ENCODE measurements around the gene ERGIC3. TPM values are rescaled to one million over a fixed set of nuclear protein-coding genes. Genes with fewer than 3 reads are reported as not detected.
A peak's percentile ranks its signal among the peaks of the same experiment; 100 is the strongest.
"Not testable (repeated sequence)": the region's sequence is repeated elsewhere in the genome, so short reads cannot be mapped to it uniquely, and the experiment has no call there.

The ERGIC3 gene
- total RNA-seq, 1 experiment from 2014 or later: 290 TPM

GRCh38 chr20:35541118-35541782, 628 bp upstream of the ERGIC3 start:
- peaks cover 6% of the 10 kb centered on the region for H3K4me1 ChIP-seq (replicated peaks)
- DNase-seq (ENCODE audit: low read depth in 1 of 2, low spot score in 2 of 2): no peak

DNA sequence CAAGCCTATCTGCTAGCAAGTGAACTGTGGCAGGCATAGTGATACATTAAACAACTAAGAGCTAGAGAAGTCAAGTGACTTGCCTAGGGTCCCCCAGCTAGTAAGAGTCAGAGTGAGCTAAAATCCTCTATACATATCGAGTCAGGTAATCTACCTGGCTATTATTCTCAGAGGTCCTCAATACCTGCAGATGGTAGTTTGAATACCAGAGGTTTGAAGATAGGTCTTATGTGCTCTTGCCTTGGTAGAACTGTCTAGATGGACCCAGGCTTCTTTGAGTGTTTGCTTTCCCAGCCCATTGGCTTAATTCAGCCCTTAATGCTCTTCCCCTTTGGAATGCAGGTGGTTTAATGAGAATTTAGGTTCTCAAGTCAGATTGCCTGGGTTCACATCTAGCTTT, 1.1 kb downstream of the ERGIC3 start:
- Histone ChIP-seq H3K4me3 (no peak overlapping the region), H3K27ac (no peak overlapping the region)

More at GRCh38 chr20:35541118-35541782, 628 bp upstream of the ERGIC3 start:
- H3K27me3 ChIP-seq (replicated peaks): no peaks in the 10 kb centered on the region
- H3K27ac ChIP-seq: no peak overlapping the region
- peaks cover 29% of the 10 kb centered on the region for H3K36me3 ChIP-seq
- no peaks in the 10 kb centered on the region for H3K9me3 ChIP-seq (replicated peaks)
- H3K4me3 ChIP-seq: peak overlapping the region; percentile 64

GRCh38 chr20:35544436-35544835, 2.6 kb downstream of the ERGIC3 start:
- H3K27me3 ChIP-seq (replicated peaks): no peaks in the 10 kb centered on the region
- H3K4me3 ChIP-seq: no peak overlapping the region
- DNase-seq (ENCODE audit: low read depth in 1 of 2, low spot score in 2 of 2): no peak
- no peak overlapping the region for H3K27ac ChIP-seq
- H3K9me3 ChIP-seq (replicated peaks): no peaks in the 10 kb centered on the region
- peaks cover 6% of the 10 kb centered on the region for H3K4me1 ChIP-seq (replicated peaks)
- H3K36me3 ChIP-seq: peaks cover 60% of the 10 kb centered on the region

More for the DNA sequence above, 1.1 kb downstream of the ERGIC3 start:
- Histone ChIP-seq H3K27me3 (replicated peaks) (no peaks in the 10 kb centered on the region), H3K36me3 (peaks cover 46% of the 10 kb centered on the region), H3K4me1 (replicated peaks) (peaks cover 6% of the 10 kb centered on the region), H3K9me3 (replicated peaks) (no peaks in the 10 kb centered on the region)
- no peak for DNase-seq (ENCODE audit: low read depth in 1 of 2, low spot score in 2 of 2)

DNA sequence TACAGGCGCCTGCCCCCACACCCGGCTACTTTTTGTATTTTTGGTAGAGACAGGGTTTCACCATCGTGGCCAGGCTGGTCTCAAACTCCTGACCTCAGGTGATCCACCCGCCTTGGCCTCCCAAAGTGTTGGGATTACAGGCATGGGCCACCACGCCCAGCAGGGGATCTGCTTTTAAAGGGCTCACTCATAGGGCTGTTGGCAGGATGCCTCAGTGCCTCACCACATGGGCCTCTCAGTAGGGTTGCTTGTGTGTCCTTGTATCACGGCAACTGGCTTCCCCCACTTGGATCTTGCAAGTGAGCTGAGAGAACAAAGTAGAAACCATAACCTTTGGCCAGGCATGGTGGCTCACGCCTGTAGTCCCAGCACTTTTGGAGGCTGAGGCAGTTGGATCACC, 3.1 kb downstream of the ERGIC3 start:
- H3K4me3 ChIP-seq; H3K27ac ChIP-seq; DNase-seq (ENCODE audit: low read depth in 1 of 2, low spot score in 2 of 2); H3K4me1 ChIP-seq (replicated peaks); H3K27me3 ChIP-seq (replicated peaks); H3K9me3 ChIP-seq (replicated peaks): not testable (repeated sequence)
- peaks cover 65% of the 10 kb centered on the region for H3K36me3 ChIP-seq

DNA sequence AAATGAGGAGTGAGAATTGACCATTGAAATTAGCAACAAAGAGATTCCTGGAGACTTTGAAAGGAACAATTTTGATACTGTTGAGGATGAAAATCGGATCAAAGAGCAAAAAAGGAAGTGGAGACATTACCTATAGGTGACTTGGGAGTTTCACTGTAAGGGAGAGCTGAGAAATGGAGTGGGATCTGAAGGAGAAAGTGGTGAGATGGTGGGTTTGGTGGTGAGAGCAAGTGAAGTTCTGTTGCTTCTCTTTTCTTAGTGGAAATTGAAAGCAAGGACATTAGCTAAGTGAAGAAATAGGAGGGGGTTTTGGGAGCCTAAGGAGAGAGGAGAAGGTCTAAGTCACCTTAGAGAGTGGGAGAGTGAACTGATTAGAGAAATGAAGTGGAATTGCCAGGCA, 4.2 kb downstream of the ERGIC3 start:
- Histone ChIP-seq H3K9me3 (replicated peaks) (no peaks in the 10 kb centered on the region), H3K36me3 (peaks cover 75% of the 10 kb centered on the region), H3K27ac (no peak overlapping the region), H3K4me1 (replicated peaks) (peaks cover 7% of the 10 kb centered on the region), H3K4me3 (no peak overlapping the region), H3K27me3 (replicated peaks) (no peaks in the 10 kb centered on the region)
- no peak for DNase-seq (ENCODE audit: low read depth in 1 of 2, low spot score in 2 of 2)

DNA sequence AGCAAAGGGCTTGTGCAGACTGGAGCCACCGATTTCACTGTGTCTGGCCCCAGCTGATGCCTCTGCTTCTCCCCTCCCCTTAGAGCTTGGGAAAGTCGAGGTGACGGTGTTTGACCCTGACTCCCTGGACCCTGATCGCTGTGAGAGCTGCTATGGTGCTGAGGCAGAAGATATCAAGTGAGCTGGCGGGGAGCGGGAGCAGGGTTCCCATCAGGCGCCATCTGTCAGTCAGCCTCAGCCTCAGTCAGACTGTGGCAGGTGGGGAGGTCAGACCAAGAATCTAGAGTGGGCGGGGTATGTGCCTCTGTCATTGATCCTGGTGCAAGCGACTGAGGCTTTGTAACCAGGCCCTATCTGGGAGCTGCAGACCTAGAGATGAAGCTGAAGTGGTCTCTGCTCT, 5.5 kb downstream of the ERGIC3 start:
- H3K4me3 ChIP-seq: no peak overlapping the region
- no peak for DNase-seq (ENCODE audit: low read depth in 1 of 2, low spot score in 2 of 2)
- H3K9me3 ChIP-seq (replicated peaks): no peaks in the 10 kb centered on the region
- peaks cover 87% of the 10 kb centered on the region for H3K36me3 ChIP-seq
- no peak overlapping the region for H3K27ac ChIP-seq
- H3K4me1 ChIP-seq (replicated peaks): peaks cover 13% of the 10 kb centered on the region
- H3K27me3 ChIP-seq (replicated peaks): no peaks in the 10 kb centered on the region

DNA sequence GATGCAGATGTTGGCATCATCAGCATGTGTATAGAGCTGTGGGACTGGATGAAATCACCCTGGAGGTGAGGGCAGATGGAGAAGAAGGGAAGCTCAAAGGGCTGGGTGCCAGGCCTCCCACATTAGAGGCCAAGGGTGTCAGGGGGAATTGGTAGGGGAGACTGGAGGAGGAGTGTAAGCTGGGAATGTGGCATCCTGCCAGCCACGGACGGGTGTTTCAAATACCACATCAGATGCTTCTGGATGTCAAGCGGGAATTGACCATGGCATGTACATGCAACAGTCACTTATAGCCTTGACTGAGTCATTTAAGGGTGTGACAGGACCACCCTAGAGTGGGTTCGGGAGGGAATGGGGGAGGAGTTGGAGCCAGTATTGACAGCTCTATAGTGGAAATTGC, 9.6 kb downstream of the ERGIC3 start:
- Histone ChIP-seq H3K27me3 (replicated peaks) (no peaks in the 10 kb centered on the region), H3K27ac (no peak overlapping the region), H3K36me3 (peaks cover 87% of the 10 kb centered on the region), H3K4me1 (replicated peaks) (peaks cover 8% of the 10 kb centered on the region; the same call in 1 of the 2 replicates), H3K4me3 (no peak overlapping the region), H3K9me3 (replicated peaks) (no peaks in the 10 kb centered on the region)
- peak; percentile 21 to 75 for DNase-seq (ENCODE audit: low read depth in 1 of 2, low spot score in 2 of 2)

- no peaks in the 10 kb centered on the region for H3K27me3 ChIP-seq (replicated peaks)
- peaks cover 8% of the 10 kb centered on the region; the same call in 1 of the 2 replicates for H3K4me1 ChIP-seq (replicated peaks)
- no peak for DNase-seq (ENCODE audit: low read depth in 1 of 2, low spot score in 2 of 2)
- H3K9me3 ChIP-seq (replicated peaks): no peaks in the 10 kb centered on the region
- peaks cover 84% of the 10 kb centered on the region for H3K36me3 ChIP-seq
- H3K27ac ChIP-seq: no peak overlapping the region
- no peak overlapping the region for H3K4me3 ChIP-seq
Observed at GRCh38 chr20:35552914-35553313, 11.0 kb downstream of the ERGIC3 start.

GRCh38 chr20:35555461-35555860, 13.6 kb downstream of the ERGIC3 start:
- H3K36me3 ChIP-seq: peaks cover 62% of the 10 kb centered on the region
- not testable (repeated sequence) for H3K4me3 ChIP-seq; H3K4me1 ChIP-seq (replicated peaks); H3K27ac ChIP-seq; H3K9me3 ChIP-seq (replicated peaks); H3K27me3 ChIP-seq (replicated peaks); DNase-seq (ENCODE audit: low read depth in 1 of 2, low spot score in 2 of 2)

DNA sequence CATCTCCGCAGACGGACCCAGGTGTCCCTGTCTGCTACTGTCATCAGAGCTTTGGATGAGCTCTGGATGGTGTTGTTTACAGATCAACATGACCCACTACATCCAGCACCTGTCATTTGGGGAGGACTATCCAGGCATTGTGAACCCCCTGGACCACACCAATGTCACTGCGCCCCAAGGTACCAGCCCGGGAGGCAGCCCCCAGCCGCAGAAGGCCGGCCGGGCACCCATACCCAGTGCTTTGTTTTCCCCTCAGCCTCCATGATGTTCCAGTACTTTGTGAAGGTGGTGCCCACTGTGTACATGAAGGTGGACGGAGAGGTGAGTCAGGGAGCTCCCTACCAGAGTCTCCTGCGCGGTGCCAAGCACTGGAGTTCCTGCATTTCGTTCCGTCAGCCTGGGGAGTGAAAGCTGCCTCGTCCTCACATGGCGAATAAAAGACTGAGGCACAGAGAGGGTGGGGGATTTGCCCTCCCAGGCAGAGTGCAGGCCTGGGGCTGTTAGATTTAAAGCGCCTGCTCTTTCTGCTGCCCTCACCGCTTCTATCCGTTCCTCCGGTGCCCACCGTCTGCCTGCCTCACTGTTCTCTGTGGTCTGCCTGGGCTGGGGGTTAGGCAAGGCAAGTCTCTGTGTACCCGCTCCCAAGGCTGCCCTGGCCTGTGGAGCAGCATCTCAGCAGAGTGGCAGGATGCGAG, 14.2 kb downstream of the ERGIC3 start:
- Histone ChIP-seq H3K4me1 (replicated peaks) (peaks cover 7% of the 10 kb centered on the region; the same call in 1 of the 2 replicates), H3K36me3 (peaks cover 56% of the 10 kb centered on the region), H3K9me3 (replicated peaks) (no peaks in the 10 kb centered on the region), H3K4me3 (no peak overlapping the region), H3K27ac (no peak overlapping the region), H3K27me3 (replicated peaks) (no peaks in the 10 kb centered on the region)
- no peak for DNase-seq (ENCODE audit: low read depth in 1 of 2, low spot score in 2 of 2)

DNA sequence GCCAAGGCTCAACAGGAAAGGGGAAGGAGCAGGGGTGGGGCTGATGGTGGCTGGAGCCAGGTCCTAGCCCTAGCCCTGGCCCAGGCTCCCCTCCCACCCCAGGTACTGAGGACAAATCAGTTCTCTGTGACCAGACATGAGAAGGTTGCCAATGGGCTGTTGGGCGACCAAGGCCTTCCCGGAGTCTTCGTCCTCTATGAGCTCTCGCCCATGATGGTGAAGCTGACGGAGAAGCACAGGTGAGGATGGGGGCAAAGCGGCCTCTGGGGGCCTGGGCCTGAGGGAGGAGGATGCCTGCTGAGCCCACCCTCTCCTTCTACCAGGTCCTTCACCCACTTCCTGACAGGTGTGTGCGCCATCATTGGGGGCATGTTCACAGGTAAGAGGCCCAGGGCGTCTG, 15.0 kb downstream of the ERGIC3 start:
- no peak for DNase-seq (ENCODE audit: low read depth in 1 of 2, low spot score in 2 of 2)
- Histone ChIP-seq H3K36me3 (peaks cover 48% of the 10 kb centered on the region), H3K27ac (no peak overlapping the region), H3K4me1 (replicated peaks) (no peaks in the 10 kb centered on the region; the same call in 1 of the 2 replicates), H3K27me3 (replicated peaks) (no peaks in the 10 kb centered on the region), H3K9me3 (replicated peaks) (no peaks in the 10 kb centered on the region), H3K4me3 (no peak overlapping the region)

DNA sequence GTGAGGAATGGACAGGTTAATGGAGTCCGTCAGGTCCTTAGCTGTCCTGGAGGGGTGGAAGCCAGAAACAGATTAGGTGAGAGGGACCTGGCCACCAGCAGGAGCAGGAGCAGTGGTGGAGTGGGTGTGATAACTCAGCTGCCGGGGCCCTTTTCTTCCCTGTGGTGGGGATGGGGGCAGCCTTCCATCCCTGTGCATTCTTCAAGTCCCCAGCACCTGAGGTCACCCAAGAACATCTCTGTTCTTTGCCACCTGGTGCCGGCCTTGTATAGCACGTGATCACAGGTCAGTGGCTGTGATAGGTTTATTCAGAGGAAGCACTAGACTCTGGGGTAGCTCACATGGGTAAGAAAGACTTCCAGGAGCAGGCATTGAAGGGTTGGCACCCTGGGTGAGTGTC, 16.6 kb downstream of the ERGIC3 start:
- Histone ChIP-seq H3K4me1 (replicated peaks) (no peaks in the 10 kb centered on the region), H3K4me3 (no peak overlapping the region), H3K36me3 (peaks cover 37% of the 10 kb centered on the region), H3K27ac (no peak overlapping the region), H3K27me3 (replicated peaks) (no peaks in the 10 kb centered on the region), H3K9me3 (replicated peaks) (no peaks in the 10 kb centered on the region)
- DNase-seq (ENCODE audit: low read depth in 1 of 2, low spot score in 2 of 2): no peak

DNA sequence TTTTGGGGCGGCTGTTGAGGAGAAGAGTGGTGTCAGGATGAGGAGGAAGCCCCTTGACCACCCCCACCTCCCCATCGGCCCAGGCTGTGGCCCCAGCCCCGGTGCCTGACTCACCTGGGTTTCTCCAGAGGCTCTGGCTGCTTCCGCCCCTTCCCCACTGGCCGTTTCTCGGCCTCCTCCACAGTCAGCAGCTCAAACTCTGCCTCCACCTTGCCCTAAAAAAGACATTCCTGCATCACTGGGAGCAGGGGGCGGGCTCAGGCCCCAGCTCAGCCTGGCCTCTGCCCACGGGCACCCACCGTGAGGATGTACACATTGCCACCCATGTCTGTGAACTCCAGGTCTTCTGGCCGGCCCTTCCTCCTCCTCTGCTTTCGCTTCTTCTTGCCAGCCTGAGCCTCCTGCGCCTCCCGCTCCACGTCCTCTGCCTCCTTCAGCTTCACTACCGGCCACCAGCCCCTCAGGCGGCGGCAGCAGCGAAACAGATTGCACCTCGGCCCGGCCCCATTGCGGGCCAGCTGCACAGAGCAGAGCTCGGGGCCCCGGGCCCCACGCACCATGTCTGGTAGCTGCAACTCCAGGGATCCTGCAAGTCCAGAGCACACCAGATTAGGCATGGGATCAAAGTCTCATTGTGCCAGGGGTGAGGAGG, 17.3 kb downstream of the ERGIC3 start:
- no peak for DNase-seq (ENCODE audit: low read depth in 1 of 2, low spot score in 2 of 2)
- no peak overlapping the region for H3K27ac ChIP-seq
- H3K36me3 ChIP-seq: peaks cover 31% of the 10 kb centered on the region
- no peak overlapping the region for H3K4me3 ChIP-seq
- H3K9me3 ChIP-seq (replicated peaks): no peaks in the 10 kb centered on the region
- H3K27me3 ChIP-seq (replicated peaks): no peaks in the 10 kb centered on the region
- H3K4me1 ChIP-seq (replicated peaks): no peaks in the 10 kb centered on the region

DNA sequence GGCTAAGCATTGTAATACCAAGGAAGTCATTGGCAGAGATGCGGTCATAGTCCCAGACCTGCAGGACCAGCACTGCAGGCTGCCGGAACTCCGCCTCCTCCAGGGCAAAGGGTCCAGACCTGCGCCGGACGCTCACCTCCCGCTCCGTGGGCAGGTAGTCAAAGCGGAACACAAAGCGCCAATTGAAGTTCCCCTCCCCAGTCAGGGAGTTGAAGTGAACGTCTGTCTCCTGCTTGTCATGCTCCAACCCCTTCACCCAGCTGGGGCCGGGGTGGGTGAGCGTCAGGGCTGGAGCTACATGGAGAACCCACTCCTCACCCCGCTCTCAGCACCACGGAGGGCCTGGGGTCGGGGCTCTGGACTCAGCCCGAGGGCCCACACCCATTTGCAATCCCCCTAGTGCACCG, 18.2 kb downstream of the ERGIC3 start:
- no peaks in the 10 kb centered on the region for H3K4me1 ChIP-seq (replicated peaks)
- DNase-seq (ENCODE audit: low read depth in 1 of 2, low spot score in 2 of 2): no peak
- peaks cover 24% of the 10 kb centered on the region for H3K36me3 ChIP-seq
- no peaks in the 10 kb centered on the region for H3K27me3 ChIP-seq (replicated peaks)
- H3K27ac ChIP-seq: no peak overlapping the region
- H3K9me3 ChIP-seq (replicated peaks): no peaks in the 10 kb centered on the region
- H3K4me3 ChIP-seq: no peak overlapping the region
